Stimulated activated memory B cell treated with anti-CD40 and anti-IgM and Interleukin-4, amounts not matched to agents 10 μg/mL and 1 μg/mL and 100 μg/mL, for 72 hours (primary cell): ENCODE results near the gene MACF1.
A peak's percentile ranks its signal among the peaks of the same experiment; 100 is the strongest.
"Not testable (repeated sequence)": the region's sequence is repeated elsewhere in the genome, so short reads cannot be mapped to it uniquely, and the experiment has no call there.

ENCODE experiments used
- ATAC-seq: fragments of 150-1000 bp; cut with Tn5 transposase; 2 replicates; pipeline ENCODE4 v1.10.0; 2021
- H3K27ac Mint-ChIP-seq: one replicate; pipeline ENCODE4 v1.8.0; 2022; ENCODE audit warnings: mild to moderate bottlenecking, mixed read lengths
- H3K27me3 Mint-ChIP-seq: one replicate; pipeline ENCODE4 v1.8.0; 2022; ENCODE audit warnings: mixed read lengths
- H3K36me3 Mint-ChIP-seq: one replicate; pipeline ENCODE4 v1.8.0; 2022; ENCODE audit warnings: mixed read lengths
- H3K4me1 Mint-ChIP-seq: one replicate; pipeline ENCODE4 v1.8.0; 2022; ENCODE audit warnings: mixed read lengths
- H3K4me3 Mint-ChIP-seq: one replicate; pipeline ENCODE4 v1.8.0; 2022; ENCODE audit warnings: mild to moderate bottlenecking, moderate library complexity, mixed read lengths
- H3K9me3 Mint-ChIP-seq: one replicate; pipeline ENCODE4 v1.8.0; 2022; ENCODE audit warnings: mixed read lengths

MACF1 gene

DNA sequence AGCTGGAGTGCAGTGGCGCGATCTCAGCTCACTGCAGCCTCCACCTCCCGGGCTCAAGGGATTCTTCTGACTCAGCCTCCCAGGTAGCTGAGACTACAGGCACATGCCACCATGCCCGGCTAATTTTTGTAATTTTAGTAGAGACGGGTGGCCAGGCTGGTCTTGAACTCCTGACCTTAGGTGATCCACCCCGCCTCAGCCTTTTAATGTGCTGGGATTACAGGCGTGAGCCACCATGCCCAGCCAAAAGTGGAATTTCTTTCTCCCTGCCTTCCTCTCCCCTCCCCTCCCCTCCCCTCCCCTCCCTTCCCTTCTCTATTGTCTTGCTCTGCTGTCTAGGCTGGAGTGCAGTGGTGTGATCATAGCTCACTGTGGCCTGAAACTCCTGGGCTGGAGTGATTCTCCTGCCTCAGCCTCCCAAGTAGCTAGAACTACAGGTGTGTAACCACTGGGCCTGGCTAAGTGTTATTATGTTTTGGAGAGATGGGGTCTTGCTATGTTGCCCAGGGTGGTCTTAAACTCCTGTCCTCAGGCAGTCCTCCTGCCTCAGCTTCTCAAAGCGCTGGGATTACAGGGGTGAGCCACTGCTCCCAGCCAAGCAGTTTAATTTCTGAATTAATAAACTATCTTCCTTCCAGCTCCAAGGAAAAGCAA lies 10.0 kb upstream of the MACF1 start:
- ATAC-seq = no peak
- H3K4me3 Mint-ChIP-seq = no peak overlapping the region
- no peaks in the 10 kb centered on the region for H3K27me3 Mint-ChIP-seq
- no peaks in the 10 kb centered on the region for H3K9me3 Mint-ChIP-seq
- peak overlapping the region; percentile 71 for H3K27ac Mint-ChIP-seq
- H3K4me1 Mint-ChIP-seq = peaks cover 70% of the 10 kb centered on the region
- no peaks in the 10 kb centered on the region for H3K36me3 Mint-ChIP-seq

DNA sequence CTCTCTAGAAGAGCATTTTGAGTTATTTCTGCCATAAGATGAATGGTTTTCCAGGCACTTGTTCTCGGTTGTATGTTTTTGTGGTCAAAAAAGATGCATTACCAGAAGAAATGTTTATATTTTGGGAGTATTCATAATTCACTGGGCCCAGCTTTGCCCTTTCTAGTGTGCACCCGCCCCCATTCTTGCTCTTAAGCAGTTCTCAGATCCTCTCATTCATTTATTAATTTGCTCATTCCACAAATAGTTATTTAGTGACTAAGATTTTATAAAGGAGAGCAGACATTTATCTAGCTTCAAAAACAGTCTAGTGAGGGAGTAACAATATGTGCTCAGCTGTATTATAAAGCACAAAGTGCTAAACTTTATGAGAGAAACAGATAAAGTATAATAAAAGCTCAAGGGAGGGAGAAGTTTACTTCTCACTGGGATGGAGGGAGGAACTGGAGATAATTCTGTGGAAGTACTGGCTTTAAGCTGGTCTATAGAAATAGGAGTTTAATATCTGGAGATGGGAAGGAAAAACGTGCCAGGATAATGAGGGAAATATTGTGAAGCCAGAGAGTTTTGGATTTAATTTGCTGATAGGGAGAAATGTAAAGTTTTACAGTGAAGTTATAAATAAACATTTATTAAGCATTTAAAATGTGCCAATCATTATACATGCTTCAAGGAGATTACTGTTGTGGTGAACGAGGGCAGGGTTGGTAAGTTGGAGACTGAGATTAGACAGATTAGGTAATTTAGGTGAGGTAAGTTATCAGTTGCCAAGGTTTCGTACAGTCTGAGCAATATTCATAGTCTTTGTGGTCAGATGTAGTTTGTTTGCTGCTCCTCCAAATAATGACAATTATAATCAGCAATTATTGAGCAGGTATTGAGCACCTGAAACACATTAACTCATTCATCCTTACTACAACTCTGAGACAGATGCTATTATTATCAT lies 9.1 kb upstream of the MACF1 start:
- Mint-ChIP-seq H3K36me3 (no peaks in the 10 kb centered on the region), H3K4me1 (peaks cover 66% of the 10 kb centered on the region), H3K9me3 (no peaks in the 10 kb centered on the region), H3K4me3 (no peak overlapping the region), H3K27ac (peak overlapping the region; percentile 71), H3K27me3 (no peaks in the 10 kb centered on the region)
- no peak for ATAC-seq

DNA sequence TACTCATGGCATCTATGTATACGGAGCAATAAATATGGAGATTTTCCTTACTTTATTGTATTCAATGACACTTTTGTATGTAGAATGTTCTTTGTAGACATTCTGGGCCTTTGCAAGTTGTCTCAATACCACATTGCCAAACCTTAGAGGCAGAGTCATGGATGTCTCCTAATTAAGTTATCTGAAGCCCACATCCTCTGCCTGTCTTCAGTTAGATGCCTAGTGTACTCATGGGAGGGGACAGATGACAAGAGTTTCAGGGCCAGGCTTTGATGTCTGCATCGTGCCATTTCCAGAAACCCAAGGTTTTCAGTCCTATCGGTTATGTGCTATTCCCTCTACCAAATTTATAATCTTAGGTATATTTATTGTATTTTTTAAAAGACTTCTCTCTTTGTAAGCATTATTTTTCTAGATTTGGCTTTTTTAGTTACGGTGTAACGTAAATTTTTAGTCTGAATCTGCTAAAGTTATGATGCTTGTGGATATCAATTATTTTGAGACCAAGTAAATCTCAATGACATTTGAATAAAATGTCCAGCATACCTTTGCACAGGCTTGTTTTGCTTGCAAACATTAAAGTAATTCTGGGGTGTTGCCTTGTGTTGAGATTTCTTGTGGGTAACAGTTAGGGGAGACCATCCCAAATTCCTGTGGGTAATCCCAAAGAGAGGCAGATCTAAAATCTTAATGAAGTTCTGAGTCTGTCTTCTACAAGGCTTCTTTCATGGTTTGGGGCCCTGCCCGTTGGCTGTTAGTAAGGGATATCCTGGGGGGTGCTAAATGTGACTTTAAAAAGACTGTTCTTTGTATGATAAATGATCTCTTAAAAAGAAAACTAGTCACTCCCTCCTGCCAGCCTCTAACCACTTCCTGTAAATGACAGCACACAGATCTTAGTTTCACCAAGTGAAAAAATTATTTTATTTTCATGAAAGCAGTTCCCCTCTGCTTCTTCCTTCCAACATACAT lies 8.0 kb upstream of the MACF1 start:
- Mint-ChIP-seq H3K4me1 (peaks cover 59% of the 10 kb centered on the region), H3K27ac (peak overlapping the region; percentile 71), H3K4me3 (peak overlapping the region; percentile 29), H3K36me3 (no peaks in the 10 kb centered on the region), H3K27me3 (no peaks in the 10 kb centered on the region), H3K9me3 (no peaks in the 10 kb centered on the region)
- peak; percentile 72 for ATAC-seq

DNA sequence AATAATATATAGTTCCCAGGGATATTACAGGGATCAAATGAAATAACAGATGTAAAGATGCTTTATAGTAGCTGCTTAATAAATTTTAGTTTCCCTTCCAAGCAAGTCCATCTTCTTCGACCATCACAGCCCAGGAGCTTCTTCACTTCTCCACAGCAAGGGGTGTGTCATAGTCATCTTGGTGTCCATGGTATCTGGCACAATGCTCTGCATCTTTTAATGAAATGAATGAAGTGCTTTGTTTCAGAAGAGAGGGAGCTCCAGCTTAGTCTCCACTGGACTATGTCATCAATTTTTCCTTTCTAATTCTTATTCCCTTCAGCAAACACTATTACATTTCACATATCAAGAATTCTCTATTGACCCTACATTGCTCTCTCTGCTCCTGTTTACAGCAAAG lies 4.9 kb upstream of the MACF1 start:
- no peaks in the 10 kb centered on the region for H3K27me3 Mint-ChIP-seq
- no peak for ATAC-seq
- no peaks in the 10 kb centered on the region for H3K9me3 Mint-ChIP-seq
- H3K36me3 Mint-ChIP-seq = no peaks in the 10 kb centered on the region
- H3K4me3 Mint-ChIP-seq = no peak overlapping the region
- H3K27ac Mint-ChIP-seq = peak overlapping the region; percentile 69
- H3K4me1 Mint-ChIP-seq = peaks cover 38% of the 10 kb centered on the region

DNA sequence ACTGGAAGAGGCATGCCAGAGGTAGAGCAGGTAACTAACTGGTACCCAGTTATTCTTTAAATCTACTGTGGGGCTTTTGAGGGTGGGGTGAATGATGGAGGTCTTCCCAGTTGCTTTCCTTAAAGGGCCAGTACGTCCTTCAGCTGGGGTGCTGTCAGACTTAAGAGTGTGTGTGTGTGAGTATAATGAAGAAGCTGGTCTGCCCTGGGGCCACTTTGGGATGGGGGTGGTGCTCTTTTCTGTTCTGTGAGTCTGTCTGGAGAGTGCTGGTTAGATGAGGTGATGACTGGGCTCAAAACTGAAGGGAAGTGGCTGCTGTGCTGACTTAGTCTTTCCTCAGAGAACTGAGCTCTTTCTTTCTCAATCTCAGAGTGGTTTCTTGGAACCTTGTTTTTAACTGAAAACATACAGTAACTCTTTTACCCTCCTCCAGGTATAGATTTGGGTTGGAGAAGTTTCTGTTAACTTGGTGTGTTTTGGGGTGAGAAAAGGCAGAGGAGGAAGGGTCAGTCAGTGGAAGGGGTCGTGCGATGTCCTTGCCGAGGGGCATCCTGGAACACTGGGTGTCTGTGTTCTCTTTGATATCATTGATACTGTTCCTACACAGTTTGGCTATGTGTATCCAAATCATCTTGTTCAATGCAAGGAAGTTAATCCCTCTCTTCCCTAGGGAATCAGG lies 746 bp downstream of the MACF1 start:
- Mint-ChIP-seq H3K4me1 (peaks cover 20% of the 10 kb centered on the region), H3K36me3 (no peaks in the 10 kb centered on the region), H3K4me3 (peak overlapping the region; percentile 40), H3K27me3 (no peaks in the 10 kb centered on the region), H3K9me3 (no peaks in the 10 kb centered on the region), H3K27ac (peak overlapping the region; percentile 81)
- ATAC-seq = peak; percentile 79

DNA sequence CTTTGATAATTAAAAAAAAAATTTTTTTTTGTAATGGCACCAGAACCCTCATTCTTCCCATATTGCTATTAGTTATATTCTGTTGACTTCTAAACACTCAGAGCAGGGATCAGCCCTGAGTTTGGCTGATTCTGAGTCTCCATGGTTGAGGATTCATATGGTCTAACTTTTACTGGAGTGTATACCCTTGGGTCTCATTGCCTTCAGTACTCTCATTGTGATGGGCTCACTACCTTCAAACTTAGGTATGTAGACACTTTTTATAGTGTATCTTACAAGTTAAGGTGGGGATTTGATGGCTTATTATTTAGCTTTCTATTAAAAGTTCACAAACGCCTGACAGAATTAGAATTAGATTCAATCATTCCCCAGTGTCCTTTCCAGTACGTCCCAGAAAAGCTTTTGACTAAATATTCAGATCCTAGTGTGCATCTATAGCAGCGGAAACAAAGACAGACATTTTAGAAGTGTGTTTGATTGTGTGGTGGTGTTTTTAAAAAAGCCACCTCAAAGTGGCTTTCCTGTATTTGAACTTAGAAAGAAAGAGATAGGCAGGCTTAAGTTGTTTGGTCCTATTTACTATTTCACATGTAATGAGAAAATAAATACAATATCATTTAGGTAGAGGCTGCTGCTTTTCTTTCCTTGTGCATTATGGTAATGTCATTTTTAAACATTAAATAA lies 1.4 kb downstream of the MACF1 start:
- H3K9me3 Mint-ChIP-seq = no peaks in the 10 kb centered on the region
- no peaks in the 10 kb centered on the region for H3K36me3 Mint-ChIP-seq
- H3K27ac Mint-ChIP-seq = peak overlapping the region; percentile 81
- no peak overlapping the region for H3K4me3 Mint-ChIP-seq
- H3K27me3 Mint-ChIP-seq = no peaks in the 10 kb centered on the region
- ATAC-seq = no peak
- peaks cover 20% of the 10 kb centered on the region for H3K4me1 Mint-ChIP-seq

DNA sequence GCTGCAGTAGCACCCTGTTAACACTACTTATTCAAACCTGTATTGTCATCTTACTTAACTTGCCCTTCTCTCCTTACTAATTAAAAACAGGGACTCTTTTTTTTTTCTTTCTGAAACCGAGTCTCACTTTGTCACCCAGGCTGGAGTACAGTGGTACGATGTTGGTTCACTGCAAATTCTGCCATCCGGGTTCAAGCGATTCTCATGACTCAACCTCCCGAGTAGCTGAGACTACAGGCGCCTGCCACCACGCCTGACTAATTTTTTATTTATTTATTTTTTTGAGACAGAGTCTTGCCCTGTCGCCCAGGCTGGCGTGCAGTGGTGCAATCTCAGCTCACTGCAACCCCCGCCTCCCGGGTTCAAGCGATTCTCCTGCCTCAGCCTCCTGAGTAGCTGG lies 3.9 kb downstream of the MACF1 start:
- peaks cover 20% of the 10 kb centered on the region for H3K4me1 Mint-ChIP-seq
- not testable (repeated sequence) for ATAC-seq, H3K4me3 Mint-ChIP-seq, H3K27ac Mint-ChIP-seq, H3K27me3 Mint-ChIP-seq, H3K9me3 Mint-ChIP-seq, H3K36me3 Mint-ChIP-seq

DNA sequence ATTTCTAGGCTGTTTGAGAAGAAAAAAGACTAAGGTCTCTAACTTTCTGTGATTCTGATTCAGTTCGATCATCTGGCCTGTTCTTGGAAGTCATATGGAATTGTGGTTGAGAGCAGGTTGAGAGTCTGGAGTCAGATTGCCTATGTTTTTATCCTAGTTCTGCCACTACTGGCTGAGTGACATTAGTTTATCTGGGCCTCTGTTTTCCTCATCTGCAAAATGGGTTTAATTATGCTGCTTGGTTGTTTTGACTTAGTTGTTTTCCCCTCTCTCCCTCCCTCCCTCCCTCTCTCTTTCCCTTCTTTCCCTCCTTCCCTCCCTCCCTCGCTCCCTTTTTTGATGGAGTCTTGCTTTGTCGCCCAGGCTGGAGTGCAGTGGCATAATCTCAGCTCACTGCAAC lies 6.2 kb downstream of the MACF1 start:
- Mint-ChIP-seq H3K27ac (no peak overlapping the region), H3K4me3 (no peak overlapping the region), H3K36me3 (no peaks in the 10 kb centered on the region), H3K9me3 (no peaks in the 10 kb centered on the region), H3K27me3 (no peaks in the 10 kb centered on the region), H3K4me1 (peaks cover 26% of the 10 kb centered on the region)
- no peak for ATAC-seq

DNA sequence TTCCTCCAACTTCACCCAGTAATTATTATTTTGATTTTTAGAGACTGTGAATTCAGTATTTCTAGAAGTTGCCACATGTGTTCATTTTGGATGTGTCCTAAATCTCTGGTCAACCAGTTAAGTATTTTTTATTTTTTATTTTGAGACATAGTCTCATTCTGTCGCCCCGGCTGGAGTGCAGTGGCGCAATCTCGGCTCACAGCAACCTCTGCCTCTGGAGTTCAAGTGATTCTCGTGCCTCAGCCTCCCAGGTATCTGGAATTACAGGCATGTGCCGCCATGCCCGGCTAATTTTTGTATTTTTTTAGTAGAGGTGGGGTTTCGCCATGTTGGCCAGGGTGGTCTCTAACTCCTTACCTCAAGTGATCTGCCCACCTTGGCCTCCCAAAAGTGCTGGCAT lies 8.0 kb downstream of the MACF1 start:
- Mint-ChIP-seq H3K9me3 (no peaks in the 10 kb centered on the region), H3K27me3 (no peaks in the 10 kb centered on the region), H3K36me3 (no peaks in the 10 kb centered on the region), H3K27ac (no peak overlapping the region), H3K4me3 (no peak overlapping the region), H3K4me1 (peaks cover 30% of the 10 kb centered on the region)
- no peak for ATAC-seq

DNA sequence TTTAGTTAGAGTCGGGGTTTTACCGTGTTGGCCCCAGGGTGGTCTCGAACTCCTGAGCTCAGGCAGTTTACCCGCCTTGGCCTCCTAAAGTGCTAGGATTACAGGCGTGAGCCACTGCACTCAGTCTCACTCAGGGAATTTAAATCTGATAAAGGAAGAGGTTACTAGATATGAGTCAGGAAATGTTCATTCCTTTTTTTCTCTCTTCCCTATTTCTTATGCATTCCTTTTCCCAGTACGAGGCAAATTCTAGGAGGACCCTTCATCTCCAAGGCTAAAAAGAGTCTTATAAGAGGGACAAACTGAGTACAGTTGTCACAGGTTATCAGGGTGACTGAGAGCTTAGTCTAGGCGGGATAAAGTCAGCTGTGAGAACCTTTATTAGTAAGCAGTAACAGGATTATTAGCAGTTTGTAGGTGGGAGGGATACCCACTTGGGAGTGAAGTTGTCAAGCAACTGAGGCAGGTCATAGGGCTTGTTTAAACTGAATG lies 9.1 kb downstream of the MACF1 start:
- Mint-ChIP-seq H3K4me1 (peaks cover 34% of the 10 kb centered on the region), H3K36me3 (no peaks in the 10 kb centered on the region), H3K27ac (peak overlapping the region; percentile 93), H3K4me3 (no peak overlapping the region), H3K27me3 (no peaks in the 10 kb centered on the region), H3K9me3 (no peaks in the 10 kb centered on the region)
- no peak for ATAC-seq

DNA sequence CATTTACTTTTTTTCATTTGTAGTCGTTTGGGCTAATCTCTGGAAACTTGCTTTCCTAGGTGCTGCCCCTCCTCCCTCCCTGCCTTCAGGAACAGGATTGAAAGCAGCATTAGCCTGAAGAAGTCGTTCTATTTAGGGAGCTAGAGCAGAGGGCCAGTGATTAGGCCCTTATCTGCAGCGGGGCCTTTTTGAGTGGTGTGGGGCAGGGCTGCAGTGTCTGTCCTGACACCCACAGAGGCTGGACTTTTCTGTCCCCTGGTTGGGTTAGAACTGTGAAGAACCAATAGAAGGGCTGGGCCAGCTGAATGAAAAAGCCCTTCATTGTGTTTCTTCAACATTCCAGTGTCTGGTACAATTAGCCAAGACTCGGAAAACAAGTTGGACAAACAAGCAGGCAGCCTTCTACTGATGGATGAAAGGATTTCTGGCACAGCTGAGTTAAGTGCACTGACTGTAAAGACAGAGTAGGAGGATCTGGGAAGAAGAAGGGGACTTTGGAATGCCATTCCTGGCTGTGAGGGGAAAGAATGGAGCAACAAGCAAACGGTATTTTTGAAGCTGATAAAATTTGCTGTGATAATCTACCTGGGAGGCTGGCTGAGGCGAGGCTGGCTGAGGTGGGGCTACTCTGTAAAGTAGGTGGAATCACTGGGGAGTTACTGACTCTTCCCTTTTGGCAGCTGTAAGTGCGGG lies 9.7 kb downstream of the MACF1 start:
- peaks cover 39% of the 10 kb centered on the region for H3K4me1 Mint-ChIP-seq
- ATAC-seq = no peak
- peak overlapping the region; percentile 93 for H3K27ac Mint-ChIP-seq
- no peaks in the 10 kb centered on the region for H3K9me3 Mint-ChIP-seq
- no peaks in the 10 kb centered on the region for H3K36me3 Mint-ChIP-seq
- no peaks in the 10 kb centered on the region for H3K27me3 Mint-ChIP-seq
- H3K4me3 Mint-ChIP-seq = no peak overlapping the region

DNA sequence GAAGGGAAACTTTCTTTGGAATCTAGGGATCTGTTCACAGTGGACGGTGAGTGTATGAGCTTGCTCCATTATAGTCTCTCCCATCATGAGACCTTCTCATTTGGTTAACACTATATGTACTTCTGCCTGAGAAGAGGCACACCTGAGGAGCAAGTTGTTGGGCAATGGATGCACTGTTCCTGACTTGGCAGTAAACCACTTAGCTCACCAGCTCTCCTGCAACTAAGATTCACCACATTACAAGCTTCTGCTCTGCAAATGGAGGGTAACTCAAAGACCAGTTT lies 10.2 kb downstream of the MACF1 start:
- Mint-ChIP-seq H3K36me3 (no peaks in the 10 kb centered on the region), H3K27me3 (no peaks in the 10 kb centered on the region), H3K4me3 (peak overlapping the region; percentile 85), H3K9me3 (no peaks in the 10 kb centered on the region), H3K27ac (peak overlapping the region; percentile 93), H3K4me1 (peaks cover 42% of the 10 kb centered on the region)
- ATAC-seq = no peak

DNA sequence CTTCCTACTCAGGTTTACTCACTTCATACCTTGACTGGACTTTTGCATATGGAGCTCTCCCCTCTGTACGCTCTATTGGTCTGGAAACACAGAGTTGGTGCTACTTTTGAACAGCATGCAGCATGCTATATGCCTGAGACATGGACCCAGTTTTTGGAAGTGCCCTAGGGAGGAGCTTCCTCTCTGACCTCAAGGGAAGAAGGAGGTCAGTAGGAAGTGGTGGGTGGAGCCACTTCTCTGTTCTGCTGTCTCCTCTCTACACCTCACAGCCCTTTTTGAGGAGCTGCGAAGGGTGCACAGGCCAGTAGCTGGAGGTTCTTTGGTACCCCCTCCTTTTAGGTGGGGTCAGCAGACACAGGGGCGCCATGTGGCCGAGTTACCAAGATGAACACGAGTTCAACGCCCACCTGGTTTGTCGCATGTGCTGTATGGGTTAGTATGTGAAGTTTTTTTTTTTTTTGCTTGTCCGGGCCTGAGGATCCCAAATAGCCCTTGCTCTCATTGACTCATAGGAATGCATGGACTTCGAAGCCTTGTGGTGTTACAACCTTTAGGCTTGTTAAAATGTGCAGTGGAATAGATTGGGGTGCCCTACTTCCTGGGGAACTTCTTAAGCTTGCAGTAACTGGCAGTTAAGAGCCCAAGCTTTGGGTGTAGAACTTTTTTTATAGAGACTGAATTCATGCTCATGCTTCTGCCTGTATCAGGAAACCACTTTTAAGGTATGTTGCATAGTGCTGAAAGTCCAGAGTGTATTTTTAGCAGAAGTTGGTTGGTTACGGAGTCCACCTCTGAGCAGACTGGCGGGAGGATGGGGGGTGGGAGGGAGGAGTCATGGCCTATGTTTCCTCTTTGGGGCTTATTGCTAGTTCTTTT lies 10.7 kb downstream of the MACF1 start:
- ATAC-seq = peak; percentile 93
- Mint-ChIP-seq H3K27me3 (no peaks in the 10 kb centered on the region), H3K36me3 (no peaks in the 10 kb centered on the region), H3K9me3 (no peaks in the 10 kb centered on the region), H3K4me3 (peak overlapping the region; percentile 85), H3K27ac (peak overlapping the region; percentile 93), H3K4me1 (peaks cover 42% of the 10 kb centered on the region)
